Ammon's horn (tissue), 1 donor: Measurements from ENCODE around the gene CDKAL1.

Source experiments
- DNase-seq: peaks from one replicate; pipeline ENCODE4 v3.0.0-alpha.2; 2016; ENCODE audit warnings: low spot score

The CDKAL1 gene

GRCh38 chr6:20969551-20969950, 435.3 kb downstream of the CDKAL1 start:
- DNase-seq, result no peak

- DNase-seq, result no peak
These were observed 442.2 kb downstream of the CDKAL1 start for GRCh38 chr6:20976391-20976918.

- DNase-seq, result no peak
These were observed 443.9 kb downstream of the CDKAL1 start for GRCh38 chr6:20978151-20978614.

GRCh38 chr6:20979076-20979475, 444.8 kb downstream of the CDKAL1 start:
- no peak for DNase-seq

- DNase-seq, result no peak
These were observed 449.7 kb downstream of the CDKAL1 start for GRCh38 chr6:20983961-20984360.

GRCh38 chr6:20985821-20986220, 451.6 kb downstream of the CDKAL1 start:
- no peak for DNase-seq

GRCh38 chr6:20991910-20992309, 457.7 kb downstream of the CDKAL1 start:
- DNase-seq, result no peak

GRCh38 chr6:20996099-20996498, 461.8 kb downstream of the CDKAL1 start:
- no peak for DNase-seq

- DNase-seq, result no peak
These were observed 463.0 kb downstream of the CDKAL1 start for GRCh38 chr6:20997143-20997769.

GRCh38 chr6:20997770-20998147, 463.5 kb downstream of the CDKAL1 start:
- no peak for DNase-seq

- no peak for DNase-seq
These were observed 464.6 kb downstream of the CDKAL1 start for GRCh38 chr6:20998748-20999448.

GRCh38 chr6:21000331-21000801, 466.1 kb downstream of the CDKAL1 start:
- DNase-seq, result no peak

- DNase-seq, result no peak
These were observed 467.5 kb downstream of the CDKAL1 start for GRCh38 chr6:21001736-21002135.

- DNase-seq, result no peak
These were observed 469.7 kb downstream of the CDKAL1 start for GRCh38 chr6:21003780-21004541.

- no peak for DNase-seq
These were observed 471.7 kb downstream of the CDKAL1 start for GRCh38 chr6:21005816-21006570.

- DNase-seq, result no peak
These were observed 485.4 kb downstream of the CDKAL1 start for GRCh38 chr6:21019614-21020013.

- no peak for DNase-seq
These were observed 488.3 kb downstream of the CDKAL1 start for GRCh38 chr6:21022343-21023107.

- no peak for DNase-seq
These were observed 489.0 kb downstream of the CDKAL1 start for GRCh38 chr6:21023210-21023609.

GRCh38 chr6:21024616-21025015, 490.4 kb downstream of the CDKAL1 start:
- no peak for DNase-seq

GRCh38 chr6:21026576-21027273, 492.5 kb downstream of the CDKAL1 start:
- no peak for DNase-seq
